Activated gamma-delta T cell (primary cell): Measurements from ENCODE around the gene PTPN2.
"Not testable (repeated sequence)": the region's sequence is repeated elsewhere in the genome, so short reads cannot be mapped to it uniquely, and the experiment has no call there.

Experiments
- DNase-seq: peaks from one replicate; lab custom pipeline; 2025; lab: John Stamatoyannopoulos, UW

The PTPN2 gene

GRCh38 chr18:12825230-12825629 is 58.8 kb downstream of the PTPN2 start:
- no peak for DNase-seq

DNA sequence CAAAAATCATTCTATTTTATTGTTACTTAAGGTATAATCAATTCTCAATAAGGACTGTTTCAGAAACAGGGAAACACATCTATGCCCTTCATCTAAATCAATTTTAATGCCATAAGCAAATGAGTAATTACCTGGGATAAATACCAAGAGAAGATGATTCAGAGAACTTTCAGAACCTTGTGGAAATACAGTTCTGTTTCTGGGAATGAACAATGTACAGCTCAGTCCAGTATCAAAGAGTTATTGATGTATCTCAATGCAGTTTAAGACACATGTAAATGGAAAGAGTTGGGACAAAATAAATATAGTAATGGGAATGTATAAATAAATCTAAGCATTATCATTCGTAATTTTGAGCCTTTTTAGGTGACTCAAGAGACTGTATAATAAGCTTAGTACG is 60.1 kb downstream of the PTPN2 start:
- DNase-seq, result no peak

DNA sequence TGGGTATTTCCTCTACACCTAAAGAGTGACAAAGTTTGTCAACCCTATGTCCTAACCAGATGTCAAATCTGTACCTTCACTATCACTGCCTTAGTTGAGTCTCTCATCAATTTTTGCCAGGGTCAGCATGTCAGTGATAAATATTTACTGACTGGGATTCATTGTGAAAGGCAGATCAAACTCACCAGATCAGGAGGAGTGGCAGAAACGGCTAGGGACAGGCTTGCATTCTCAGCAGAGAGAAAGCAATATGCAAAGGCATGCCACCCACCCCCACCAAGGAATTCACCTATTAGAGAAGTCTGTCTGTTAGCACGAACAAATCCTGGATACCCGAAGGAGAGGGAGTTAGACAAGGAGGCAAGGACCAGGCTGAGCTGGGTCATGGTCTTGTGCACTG is 62.6 kb downstream of the PTPN2 start:
- no peak for DNase-seq

- no peak for DNase-seq
These were observed 63.5 kb downstream of the PTPN2 start for GRCh38 chr18:12820506-12820905.

DNA sequence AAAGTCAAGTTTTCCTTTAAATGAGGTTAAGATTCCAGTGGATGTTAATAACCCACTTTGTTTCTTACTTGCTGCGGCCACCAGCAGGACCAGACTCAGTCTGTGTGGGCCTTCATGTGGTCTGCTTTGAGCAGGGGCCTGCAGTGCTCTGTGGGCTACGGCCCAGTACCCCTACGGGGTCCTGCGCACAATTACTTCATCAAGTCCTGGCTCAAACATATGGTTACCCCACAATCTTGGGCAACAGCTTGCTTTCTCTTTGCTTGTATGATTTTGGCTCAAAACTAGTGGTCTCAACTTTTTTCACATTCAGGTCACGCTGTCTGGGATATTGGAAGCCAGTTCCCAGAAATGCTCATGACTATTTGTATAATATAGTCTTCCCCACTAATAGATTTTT is 64.2 kb downstream of the PTPN2 start:
- no peak for DNase-seq

DNA sequence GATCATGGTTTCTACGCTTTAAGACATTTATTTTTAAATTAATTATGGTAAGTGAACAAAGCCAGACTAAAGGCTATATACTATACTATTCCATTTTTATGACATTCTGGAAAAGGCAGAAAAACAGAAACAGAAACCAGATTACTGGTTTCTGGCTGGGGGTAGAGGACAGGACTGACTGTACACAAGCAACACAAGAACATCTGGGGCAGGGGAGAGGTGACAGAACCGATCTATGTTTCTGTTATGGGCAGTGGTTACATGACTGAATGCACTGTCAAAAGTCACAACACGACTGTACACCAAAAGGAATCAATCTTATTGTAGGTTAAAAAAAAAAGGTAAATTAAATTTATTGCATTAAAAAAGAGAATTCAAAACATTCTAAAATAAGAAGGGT is 64.7 kb downstream of the PTPN2 start:
- no peak for DNase-seq

DNA sequence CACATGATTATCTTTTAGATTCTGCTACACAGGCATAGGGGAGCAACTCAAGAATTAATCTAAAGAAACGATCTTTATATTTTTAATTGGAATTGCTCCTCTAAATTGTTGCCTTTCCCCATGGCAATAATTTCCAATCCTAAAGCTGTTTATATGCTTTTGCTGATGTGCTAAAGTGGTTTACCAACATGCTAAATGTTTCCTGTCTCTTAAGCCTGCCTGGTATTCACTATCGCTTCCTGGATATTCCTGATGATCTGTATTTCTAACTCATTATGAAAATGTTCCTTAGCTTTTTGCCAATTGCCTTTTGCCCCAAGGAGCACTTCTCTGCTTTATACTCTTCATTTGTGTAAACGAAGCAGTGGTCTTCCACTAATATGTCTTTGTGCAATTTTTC is 65.8 kb downstream of the PTPN2 start:
- no peak for DNase-seq

GRCh38 chr18:12816451-12816850 is 67.6 kb downstream of the PTPN2 start:
- no peak for DNase-seq

DNA sequence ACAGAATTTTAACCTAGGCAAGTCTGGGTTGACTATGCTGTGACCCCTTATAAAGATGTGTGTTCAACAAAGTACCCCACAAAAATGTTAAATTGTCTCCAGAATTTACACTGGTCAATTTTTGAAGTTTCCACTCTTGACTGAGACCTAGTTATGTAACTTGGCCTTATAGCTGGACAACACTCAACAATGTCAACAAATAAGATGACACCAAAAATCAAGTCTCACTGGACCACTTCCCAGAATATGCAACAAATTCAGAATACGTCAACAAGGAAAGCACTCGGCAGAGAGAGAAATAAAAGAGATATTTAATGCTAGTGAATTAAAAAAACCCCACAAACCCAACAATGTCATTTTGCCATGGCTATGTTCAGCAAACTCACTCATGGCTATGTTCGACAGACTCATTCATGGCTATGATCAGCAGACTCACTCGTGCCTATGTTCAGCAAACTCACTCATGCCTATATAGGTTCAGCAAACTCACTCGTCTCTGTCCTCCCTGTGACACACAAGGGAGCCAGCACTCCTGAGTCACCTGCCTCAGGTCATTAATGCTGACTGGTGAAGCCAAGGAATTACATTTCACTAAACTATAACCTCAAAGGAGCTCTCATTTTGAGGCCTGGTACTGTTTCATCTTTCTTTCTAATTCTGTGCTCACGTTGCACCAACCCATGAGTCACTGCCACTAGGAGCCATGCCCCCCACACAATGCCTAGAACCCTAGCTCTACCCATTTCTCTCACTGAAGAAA is 72.7 kb downstream of the PTPN2 start:
- DNase-seq, result no peak

DNA sequence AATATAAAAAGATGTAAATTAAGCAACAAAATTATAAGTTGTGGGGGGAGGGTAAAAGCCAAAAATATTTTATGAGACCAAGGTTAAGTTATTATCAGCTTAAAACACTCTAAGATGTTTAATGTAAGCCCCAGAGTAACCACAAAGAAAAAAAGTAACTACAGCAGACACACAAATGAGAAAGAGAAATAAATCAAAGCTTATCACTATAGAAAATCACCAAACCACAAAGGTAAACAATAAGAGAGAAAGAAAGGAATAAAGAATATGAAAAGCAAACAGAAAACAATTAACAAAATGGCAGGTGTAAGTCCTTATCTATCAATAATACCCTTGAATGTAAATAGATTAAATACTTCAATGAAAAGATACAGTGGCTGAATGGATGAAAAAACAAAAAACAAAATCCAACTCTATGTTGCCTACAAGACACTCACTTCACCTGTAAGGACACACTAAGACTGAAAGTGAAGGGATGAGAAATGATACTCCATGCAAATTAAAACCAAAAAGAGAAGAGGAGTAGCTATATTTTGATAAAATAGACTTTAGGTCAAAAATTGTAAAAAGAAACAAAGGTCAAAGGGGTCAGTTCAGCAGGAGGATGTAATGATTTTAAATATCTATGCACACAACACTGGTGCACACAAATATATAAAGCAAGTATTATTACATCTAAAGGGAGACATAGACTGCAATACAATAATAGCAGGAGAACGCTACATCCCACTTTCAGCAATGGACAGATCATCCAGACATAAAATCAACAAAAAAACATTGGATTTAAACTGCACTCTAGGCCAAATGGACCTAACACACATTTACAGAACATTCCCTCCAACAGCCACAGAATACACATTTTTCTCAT is 80.7 kb downstream of the PTPN2 start:
- DNase-seq, result no peak

DNA sequence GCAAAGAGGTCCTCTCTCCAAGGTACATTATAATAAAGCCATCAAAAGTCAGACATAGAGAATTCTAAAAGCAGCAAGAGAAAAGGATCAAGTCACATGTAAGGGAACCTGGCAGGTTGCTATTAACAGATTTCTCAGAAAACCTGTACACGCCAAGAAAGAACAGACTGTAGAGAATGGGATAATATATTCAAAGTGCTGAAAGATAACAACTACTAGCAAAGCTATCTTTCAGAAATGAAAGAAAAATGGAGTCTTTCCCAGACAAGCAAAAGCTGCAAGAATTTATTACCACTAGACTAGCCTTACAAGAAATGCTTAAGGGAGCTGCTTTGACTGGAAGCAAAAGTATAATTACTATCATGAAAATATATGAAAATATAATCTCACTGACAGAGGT is 81.5 kb downstream of the PTPN2 start:
- DNase-seq, result no peak

GRCh38 chr18:12796448-12796847 is 87.6 kb downstream of the PTPN2 start:
- DNase-seq, result no peak

- no peak for DNase-seq
These were observed 92.4 kb downstream of the PTPN2 start for GRCh38 chr18:12791610-12792009.

- no peak for DNase-seq
These were observed 97.4 kb downstream of the PTPN2 start for GRCh38 chr18:12786669-12787068.

GRCh38 chr18:12783524-12783923 is 100.5 kb downstream of the PTPN2 start:
- no peak for DNase-seq

- no peak for DNase-seq
These were observed 101.5 kb downstream of the PTPN2 start for GRCh38 chr18:12782521-12782920.

- DNase-seq, result no peak
These were observed 104.6 kb downstream of the PTPN2 start for GRCh38 chr18:12779456-12779855.

DNA sequence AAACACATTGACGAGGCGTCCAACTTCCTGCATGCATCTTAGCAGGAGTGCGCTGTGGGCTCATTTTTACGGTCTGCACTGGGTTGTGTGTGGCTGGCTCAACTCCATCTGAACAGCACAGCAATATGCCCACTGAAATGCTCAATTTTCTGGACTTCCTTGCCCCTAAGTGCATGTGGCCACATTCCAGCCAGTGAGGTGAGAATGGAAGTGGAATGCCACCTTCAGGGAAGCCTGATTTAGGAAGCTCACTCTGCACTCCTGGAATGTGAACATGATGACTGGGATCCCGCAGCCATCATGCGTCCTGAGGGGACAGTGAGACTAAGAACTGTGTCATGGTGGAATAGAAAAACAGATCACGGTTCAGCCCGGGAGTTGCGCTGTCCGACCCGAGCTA is 105.0 kb downstream of the PTPN2 start:
- DNase-seq, result no peak

GRCh38 chr18:12777500-12777944 is 106.5 kb downstream of the PTPN2 start:
- DNase-seq, result no peak

DNA sequence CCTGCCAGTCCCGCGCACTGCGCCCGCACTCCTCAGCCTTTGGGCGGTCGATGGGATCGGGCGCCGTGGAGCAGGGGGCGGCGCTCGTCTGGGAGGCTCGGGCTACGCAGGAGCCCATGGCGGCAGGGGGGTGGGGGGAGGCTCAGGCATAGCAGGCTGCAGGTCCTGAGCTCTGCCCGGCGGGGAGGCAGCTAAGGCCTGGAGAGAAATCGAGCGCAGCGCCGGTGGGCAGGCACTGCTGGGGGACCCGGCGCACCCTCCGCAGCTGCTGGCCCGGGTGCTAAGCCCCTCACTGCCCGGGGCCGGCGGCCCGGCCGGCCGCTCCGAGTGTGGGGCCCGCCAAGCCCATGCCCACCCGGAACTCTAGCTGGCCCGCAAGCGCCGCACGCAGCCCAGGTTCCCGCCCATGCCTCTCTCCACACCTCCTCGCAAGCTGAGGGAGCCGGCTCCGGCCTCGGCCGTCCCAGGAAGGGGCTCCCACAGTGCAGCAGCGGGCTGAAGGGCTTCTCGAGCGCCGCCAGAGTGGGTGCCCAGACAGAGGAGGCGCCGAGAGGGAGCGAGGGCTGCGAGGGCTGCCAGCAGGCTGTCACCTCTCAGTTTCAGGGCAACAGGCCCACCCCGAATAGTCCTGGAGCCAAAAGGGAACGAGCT is 107.1 kb downstream of the PTPN2 start:
- no peak for DNase-seq

GRCh38 chr18:12776415-12776814 is 107.6 kb downstream of the PTPN2 start:
- not testable (repeated sequence) for DNase-seq

DNA sequence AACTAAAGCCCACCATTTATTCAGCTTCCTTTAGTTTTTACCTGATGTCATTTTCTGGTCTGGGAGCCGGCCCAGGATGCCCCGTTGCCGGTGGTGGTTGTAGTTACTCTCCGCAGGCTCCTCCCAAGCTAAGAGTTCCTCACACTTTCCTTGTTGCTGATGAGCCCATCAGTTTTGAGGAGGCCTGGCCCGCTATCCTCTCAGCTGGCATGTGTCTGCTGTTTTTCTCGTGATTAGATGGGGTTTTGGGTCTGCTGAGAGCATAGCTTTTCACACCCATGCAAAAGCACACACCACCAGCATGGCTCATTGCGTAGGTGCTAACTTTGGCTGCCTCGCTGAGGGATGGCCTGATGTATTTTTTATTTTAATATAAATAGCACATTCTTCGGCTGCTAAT is 109.1 kb downstream of the PTPN2 start:
- DNase-seq, result no peak

GRCh38 chr18:12773369-12773768 is 110.7 kb downstream of the PTPN2 start:
- DNase-seq, result no peak
